Suprapubic skin (tissue), 4 donors: ENCODE data around the gene WDR7. TPM values are rescaled to one million over a fixed set of nuclear protein-coding genes. Genes with fewer than 3 reads are reported as not detected.
"Not testable (repeated sequence)": the region's sequence is repeated elsewhere in the genome, so short reads cannot be mapped to it uniquely, and the experiment has no call there.

ENCODE experiments used
- DNase-seq, 2 donors: peaks; one replicate each; pipeline ENCODE4 v3.0.0-alpha.2; 2019; ENCODE audit warnings: low spot score in 2 of 2
- H3K27ac ChIP-seq: fragments of 200-600 bp; sonication (generic); one replicate; pipeline ENCODE4 v1.5.1; 2019
- H3K27me3 ChIP-seq: fragments of 200-600 bp; sonication (generic); one replicate; pipeline ENCODE4 v1.5.1; 2019
- H3K36me3 ChIP-seq: fragments of 200-600 bp; sonication (generic); one replicate; pipeline ENCODE4 v1.5.1; 2019
- H3K4me1 ChIP-seq: fragments of 200-600 bp; sonication (generic); one replicate; pipeline ENCODE4 v1.5.1; 2019
- H3K4me3 ChIP-seq: fragments of 200-600 bp; sonication (generic); one replicate; pipeline ENCODE4 v1.5.1; 2019; ENCODE audit warnings: mild to moderate bottlenecking
- H3K9me3 ChIP-seq: fragments of 200-600 bp; sonication (generic); one replicate; pipeline ENCODE4 v1.5.1; 2019
- CTCF ChIP-seq, 2 donors: fragments of 200-600 bp in 1 of 2; fragments of 450-650 bp in 1 of 2; sonication (generic) in 1 of 2; IDR thresholded peaks; one replicate each; pipeline ENCODE4 v1.5.1; 2016 to 2019; ENCODE audit warnings: antibody characterized with exemption in 2 of 2, mild to moderate bottlenecking in 1 of 2, moderate library complexity in 1 of 2
- EP300 ChIP-seq: sonication (generic); formaldehyde crosslinking; IDR thresholded peaks from one replicate; pipeline ENCODE4 v1.6.1; 2017; ENCODE audit warnings: antibody characterized with exemption
- POLR2A ChIP-seq, 2 donors: fragments of 450-650 bp; IDR thresholded peaks; one replicate each; pipeline ENCODE4 v1.6.1; 2017; ENCODE audit warnings: antibody characterized with exemption in 2 of 2, mild to moderate bottlenecking in 2 of 2, moderate library complexity in 2 of 2
- POLR2AphosphoS5 ChIP-seq, 3 donors: sonication (generic); formaldehyde crosslinking; IDR thresholded peaks; one replicate each; pipeline ENCODE4 v1.6.1; 2017; ENCODE audit warnings: antibody characterized with exemption in 3 of 3
- WGBS: methylation state at CpG from one replicate; pipeline ENCODE4 v1.1.5; 2018; 5-methylcytosine and 5-hydroxymethylcytosine counted together
- total RNA-seq, 4 donors: library from RNA; depleted of rRNA; stranded (reverse); fragments of >200 nt; gene quantifications; one replicate each; pipeline ENCODE4 v1.1.0, GENCODE V29; 2016

WDR7 gene
- total RNA-seq, 4 donors from 2014 or later = 14.4 to 29.2 (median 20.2) TPM

DNA sequence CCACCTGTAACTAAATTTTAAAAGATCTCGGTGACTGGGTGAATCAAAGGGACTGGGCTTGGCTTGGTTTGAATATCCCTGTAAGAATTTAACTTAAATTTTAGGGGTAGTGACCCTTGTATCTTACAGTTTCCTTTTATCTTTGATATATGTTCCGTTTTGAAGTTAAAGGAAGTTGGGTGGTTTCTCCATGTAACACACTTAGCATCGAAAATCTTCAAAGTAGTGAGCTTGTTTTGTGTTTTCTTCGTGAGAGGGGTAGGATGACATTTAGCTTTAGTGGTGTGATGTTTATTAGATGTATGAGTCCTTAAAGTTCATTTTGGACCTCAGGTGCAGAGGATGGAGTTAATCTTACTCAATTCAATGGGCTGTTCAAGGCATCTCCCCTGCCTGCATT lies 1.6 kb downstream of the WDR7 start:
- H3K27me3 ChIP-seq = no peaks in the 10 kb centered on the region
- TF ChIP-seq POLR2AphosphoS5 (IDR thresholded peaks at IDR 0.05) (no peak), EP300 (no peak), POLR2A (IDR thresholded peaks at IDR 0.05) (no peak), CTCF (IDR thresholded peaks at IDR 0.05) (no peak)
- H3K36me3 ChIP-seq = no peaks in the 10 kb centered on the region
- no peaks in the 10 kb centered on the region for H3K9me3 ChIP-seq
- no peak for DNase-seq
- WGBS = 76% methylated on average over 4 of the region's 4 CpGs
- H3K4me1 ChIP-seq = peaks cover 16% of the 10 kb centered on the region
- H3K4me3 ChIP-seq = no peak overlapping the region
- H3K27ac ChIP-seq = no peak overlapping the region

DNA sequence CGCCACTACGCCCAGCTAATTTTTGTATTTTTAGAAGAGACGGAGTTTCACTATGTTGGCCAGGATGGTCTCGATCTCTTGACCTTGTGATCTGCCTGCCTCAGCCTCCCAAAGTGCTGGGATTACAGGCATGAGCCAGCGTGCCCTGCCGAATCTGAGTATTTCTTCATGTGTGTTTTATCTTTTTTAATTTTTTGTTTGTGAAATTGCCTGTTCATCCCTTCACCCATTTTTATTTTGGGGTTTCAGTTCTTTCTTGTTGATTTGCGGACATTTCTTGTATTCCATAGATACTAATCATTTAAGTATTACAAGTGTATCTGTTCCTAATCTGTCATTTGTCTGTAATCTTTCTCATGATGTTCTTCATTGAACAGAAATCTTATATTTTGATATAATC lies 3.1 kb downstream of the WDR7 start:
- H3K4me1 ChIP-seq = peaks cover 16% of the 10 kb centered on the region
- not testable (repeated sequence) for H3K4me3 ChIP-seq, H3K9me3 ChIP-seq, DNase-seq, H3K27ac ChIP-seq, H3K27me3 ChIP-seq, H3K36me3 ChIP-seq
- 98% methylated on average over 7 of the region's 7 CpGs for WGBS

- Histone ChIP-seq H3K27me3 (no peaks in the 10 kb centered on the region), H3K4me3 (no peak overlapping the region)
- 91% methylated on average over 2 of the region's 2 CpGs for WGBS
Measured at GRCh38 chr18:56658261-56658660, 7.1 kb downstream of the WDR7 start.

DNA sequence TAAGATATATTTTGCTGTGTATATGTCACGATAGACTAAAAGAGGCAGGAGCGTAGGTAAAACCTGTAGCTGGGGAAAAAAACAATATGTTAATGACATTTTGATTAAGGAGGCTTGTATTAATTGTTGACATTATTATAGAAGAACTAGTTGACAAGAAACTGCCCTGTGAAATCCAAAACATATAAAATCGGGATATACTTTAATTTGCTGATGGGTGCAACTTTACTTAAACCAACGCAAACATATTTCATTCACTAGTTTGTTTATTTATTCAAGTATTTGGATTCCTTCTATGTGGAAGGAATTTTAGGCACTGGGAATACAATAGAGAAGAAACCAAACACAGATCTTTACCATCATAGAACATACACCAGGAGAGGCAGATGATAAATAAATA lies 8.0 kb downstream of the WDR7 start:
- no peaks in the 10 kb centered on the region for H3K36me3 ChIP-seq
- no peak overlapping the region for H3K27ac ChIP-seq
- no peak for DNase-seq
- TF ChIP-seq POLR2A (IDR thresholded peaks at IDR 0.05) (no peak), EP300 (no peak), POLR2AphosphoS5 (IDR thresholded peaks at IDR 0.05) (no peak), CTCF (IDR thresholded peaks at IDR 0.05) (no peak)
- no peaks in the 10 kb centered on the region for H3K27me3 ChIP-seq
- no peaks in the 10 kb centered on the region for H3K9me3 ChIP-seq
- H3K4me1 ChIP-seq = no peaks in the 10 kb centered on the region
- no peak overlapping the region for H3K4me3 ChIP-seq
- WGBS = 96% methylated on average over 4 of the region's 4 CpGs

More at GRCh38 chr18:56658261-56658660, 7.1 kb downstream of the WDR7 start:
- Histone ChIP-seq H3K4me1 (no peaks in the 10 kb centered on the region), H3K27ac (no peak overlapping the region), H3K36me3 (no peaks in the 10 kb centered on the region), H3K9me3 (no peaks in the 10 kb centered on the region)
- no peak for DNase-seq
- TF ChIP-seq EP300 = no peak

DNA sequence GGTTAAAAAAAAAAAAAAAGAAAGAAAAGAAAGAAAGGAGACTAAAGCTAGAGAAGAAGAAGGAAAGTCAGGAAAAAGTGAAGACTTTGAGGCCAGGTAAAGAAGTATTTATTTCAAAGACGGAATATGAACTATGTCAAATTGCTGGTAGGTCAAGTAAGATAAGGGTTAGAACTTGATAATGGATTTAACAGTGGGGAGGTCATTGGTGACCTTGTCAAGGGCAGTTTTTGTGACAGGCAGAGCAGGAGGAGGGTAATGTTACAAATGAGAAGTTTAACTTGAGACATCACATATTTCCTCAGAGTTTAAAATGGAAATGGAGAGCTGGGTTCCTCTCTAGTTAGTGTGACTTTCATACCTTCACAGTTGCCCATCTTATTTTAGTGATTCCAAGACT lies 9.5 kb downstream of the WDR7 start:
- DNase-seq = no peak
- H3K4me1 ChIP-seq = no peaks in the 10 kb centered on the region
- TF ChIP-seq EP300 (no peak), POLR2A (IDR thresholded peaks at IDR 0.05) (no peak), CTCF (IDR thresholded peaks at IDR 0.05) (no peak), POLR2AphosphoS5 (IDR thresholded peaks at IDR 0.05) (no peak)
- H3K27me3 ChIP-seq = no peaks in the 10 kb centered on the region
- H3K36me3 ChIP-seq = no peaks in the 10 kb centered on the region
- H3K4me3 ChIP-seq = no peak overlapping the region
- H3K27ac ChIP-seq = no peak overlapping the region
- 93% methylated on average over 1 of the region's 1 CpG for WGBS
- H3K9me3 ChIP-seq = no peaks in the 10 kb centered on the region

GRCh38 chr18:56661360-56662062 lies 10.4 kb downstream of the WDR7 start:
- no peak for TF ChIP-seq POLR2A (IDR thresholded peaks at IDR 0.05)
- no peak for TF ChIP-seq CTCF (IDR thresholded peaks at IDR 0.05)
- TF ChIP-seq POLR2AphosphoS5 (IDR thresholded peaks at IDR 0.05) = no peak
- no peak for TF ChIP-seq EP300
- DNase-seq = no peak
- H3K36me3 ChIP-seq = no peaks in the 10 kb centered on the region
- H3K4me3 ChIP-seq = no peak overlapping the region
- no peaks in the 10 kb centered on the region for H3K27me3 ChIP-seq
- H3K27ac ChIP-seq = no peak overlapping the region
- 38% methylated on average over 2 of the region's 2 CpGs for WGBS
- H3K4me1 ChIP-seq = no peaks in the 10 kb centered on the region
- no peaks in the 10 kb centered on the region for H3K9me3 ChIP-seq
